AG04449 (cell line): ENCODE results near the gene KLHL26.

Experiments
- CTCF ChIA-PET: fragments of 350-600 bp; formaldehyde crosslinking; extraction: SDS; loops from one replicate; lab custom pipeline; 2021; ENCODE audit warnings: antibody characterized with exemption; lab: Yijun Ruan, JAX
- POLR2A ChIA-PET: fragments of 400-600, 350-600 bp; formaldehyde crosslinking; extraction: SDS; loops from one replicate; lab custom pipeline; 2020; ENCODE audit warnings: antibody characterized with exemption, inconsistent platforms; lab: Yijun Ruan, JAX
- DNase-seq: peaks from one replicate; pipeline ENCODE4 v3.0.0-alpha.2; 2010; ENCODE audit warnings: low read depth, low spot score
- H3K4me3 ChIP-seq: 2 replicates; pipeline ENCODE4 v1.5.1; 2011; ENCODE audit warnings: low read depth, mild to moderate bottlenecking, control low read depth, low read length
- CTCF ChIP-seq: IDR thresholded peaks from one replicate; pipeline ENCODE4 v1.5.1; 2011; ENCODE audit warnings: mild to moderate bottlenecking, moderate library complexity, low read length, control low read depth, inconsistent platforms; ENCODE audit not compliant: insufficient read depth; ENCODE audit errors: missing control alignments

KLHL26 gene

GRCh38 chr19:18669883-18670282 is 33.1 kb downstream of the KLHL26 start:
- TF ChIP-seq CTCF = no peak
- ChIA-PET POLR2A (no interaction called here), CTCF (no interaction called here)
- no peak overlapping the region for H3K4me3 ChIP-seq
- no peak for DNase-seq

DNA sequence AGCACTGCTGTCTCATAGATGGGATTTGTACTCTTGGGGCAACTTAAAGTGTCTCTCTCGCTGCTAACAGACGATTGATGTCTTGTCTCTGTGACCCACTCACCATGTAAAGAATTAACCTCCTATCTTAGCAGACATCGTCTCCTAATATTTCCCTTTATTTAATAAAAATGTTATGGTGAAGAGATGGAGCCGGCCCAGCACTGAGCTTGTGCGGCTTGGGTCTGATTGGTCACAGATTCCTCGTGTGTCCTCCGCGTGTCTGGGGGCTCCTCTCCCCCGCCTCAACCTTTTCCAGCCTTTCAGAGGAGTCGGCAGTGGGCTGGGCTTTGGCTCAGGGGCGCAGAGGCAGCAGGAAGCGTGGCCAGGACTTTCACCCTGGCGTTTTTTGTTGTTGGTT is 33.5 kb downstream of the KLHL26 start:
- ChIA-PET POLR2A (no interaction called here), CTCF (no interaction called here)
- no peak for DNase-seq
- TF ChIP-seq CTCF = no peak
- H3K4me3 ChIP-seq = no peak overlapping the region

- H3K4me3 ChIP-seq = no peak overlapping the region
- TF ChIP-seq CTCF = no peak
- ChIA-PET CTCF (interaction anchor here (1.8 to 2.0 kb wide), 2 partner anchors 10 to 176 kb away, joined by 4 to 5 read pairs; no protein-coding TSS in a partner anchor), POLR2A (no interaction called here)
- DNase-seq = no peak
These were observed 34.6 kb downstream of the KLHL26 start for GRCh38 chr19:18671303-18672043.

DNA sequence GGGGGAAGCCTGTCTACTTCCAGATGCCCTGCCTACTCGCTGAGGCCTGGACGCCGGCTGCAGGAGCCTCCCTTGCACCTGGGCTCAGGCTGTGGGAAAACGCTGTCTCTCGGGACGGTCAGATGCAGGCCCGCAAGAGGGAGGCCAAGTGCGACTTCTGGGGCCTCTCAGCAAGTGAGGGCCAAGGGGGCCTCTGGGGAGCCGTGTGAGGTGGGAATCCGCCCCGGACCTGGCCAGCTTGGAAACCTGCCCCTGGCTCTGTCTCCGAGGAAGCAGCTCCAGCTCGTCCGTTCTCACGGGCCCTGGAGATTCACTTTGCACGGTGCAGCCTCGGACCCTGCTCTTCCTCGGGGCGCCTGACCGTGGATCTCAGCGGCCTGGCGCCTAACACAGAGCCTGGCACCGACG is 35.2 kb downstream of the KLHL26 start:
- no peak for TF ChIP-seq CTCF
- CTCF ChIA-PET = interaction anchor here (1.8 to 2.0 kb wide), 2 partner anchors 11 to 176 kb away, joined by 4 to 5 read pairs; no protein-coding TSS in a partner anchor
- POLR2A ChIA-PET = no interaction called here
- no peak for DNase-seq
- H3K4me3 ChIP-seq = no peak overlapping the region

DNA sequence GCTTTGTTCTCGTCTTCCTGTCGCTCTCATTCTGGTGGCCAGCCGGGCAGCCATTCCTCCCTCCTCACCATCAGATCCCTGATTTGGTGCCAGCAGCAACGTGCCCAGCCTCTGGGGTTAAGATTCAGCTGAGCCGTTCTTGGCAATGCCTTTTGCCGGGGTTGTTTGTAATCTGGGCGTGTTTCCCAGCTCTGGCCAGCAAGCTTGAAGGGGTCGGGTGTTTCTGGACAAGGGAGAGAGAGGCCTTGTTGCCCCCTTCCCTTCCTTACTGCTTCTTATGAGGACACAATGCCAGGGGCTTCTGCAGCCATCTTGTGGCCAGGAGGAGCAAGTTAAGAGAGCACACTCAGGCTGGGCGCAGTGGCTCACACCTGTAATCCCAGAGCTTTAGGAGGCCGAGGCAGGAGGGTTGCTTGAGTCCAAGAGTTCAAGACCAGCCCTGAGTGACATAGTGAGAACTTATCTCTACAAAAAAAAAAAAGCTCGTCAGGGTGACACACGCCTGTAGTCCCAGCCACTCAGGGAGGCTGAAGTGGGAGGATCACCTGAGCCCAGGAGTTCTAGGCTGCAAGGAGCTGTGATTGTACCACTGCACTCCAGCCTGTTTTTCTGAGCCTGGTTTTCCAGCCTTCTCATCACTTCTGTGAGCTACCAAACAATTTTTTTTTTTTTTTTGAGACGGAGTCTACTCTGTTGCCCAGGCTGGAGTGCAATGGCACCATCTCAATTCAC is 35.9 kb downstream of the KLHL26 start:
- ChIA-PET POLR2A (no interaction called here), CTCF (interaction anchor here (1.3 to 2.0 kb wide), 3 partner anchors 12 to 210 kb away, joined by 4 to 5 read pairs (median 4); no protein-coding TSS in a partner anchor)
- DNase-seq = no peak
- TF ChIP-seq CTCF = peak; percentile 20
- no peak overlapping the region for H3K4me3 ChIP-seq

GRCh38 chr19:18674616-18675015 is 37.8 kb downstream of the KLHL26 start:
- no peak overlapping the region for H3K4me3 ChIP-seq
- no peak for DNase-seq
- ChIA-PET POLR2A (no interaction called here), CTCF (interaction anchor here (0.7 to 1.0 kb wide), 2 partner anchors 81 to 82 kb away, joined by 3 read pairs; no protein-coding TSS in a partner anchor)
- no peak for TF ChIP-seq CTCF
